ENCODE data around the gene PRPF19. TPM values are rescaled to one million over a fixed set of nuclear protein-coding genes. Genes with fewer than 3 reads are reported as not detected.

Gene PRPF19
- total and polyA plus RNA-seq, 3 experiments from 2014 or later, result 19.0 to 204 (median 201) TPM

GRCh38 chr11:60855726-60856633, 50.4 kb downstream of the PRPF19 start, which contains the start of gene PTGDR2:
PTGDR2 (minus strand) TSS chr11:60855950; CDS start chr11:60853722, 2,228 bp downstream.
- peak in 1 of 5 donors; percentile 40 for DNase-seq
- peaks cover 7% of the 10 kb centered on the region for H3K36me3 ChIP-seq (ENCODE audit: insufficient read depth, low read length)
- peaks cover 5 to 18% (median 5%) of the 10 kb centered on the region in 3 donors for H3K36me3 Mint-ChIP-seq
- no peaks in the 10 kb centered on the region for H3K9me3 ChIP-seq (ENCODE audit: low read length)
- H3K4me3 ChIP-seq (ENCODE audit: low read length), result no peak within 1 kb of the TSS
- H3K9me3 Mint-ChIP-seq, result no peaks in the 10 kb centered on the region
- no peak within 1 kb of the TSS for H3K27ac ChIP-seq (ENCODE audit: low read depth, low read length)
- peaks cover 14 to 36% (median 34%) of the 10 kb centered on the region in 3 donors for H3K4me1 Mint-ChIP-seq
- no peaks in the 10 kb centered on the region for H3K27me3 Mint-ChIP-seq
- no peaks in the 10 kb centered on the region for H3K27me3 ChIP-seq (ENCODE audit: insufficient read depth, low read length, poor library complexity, severe bottlenecking)
- H3K4me1 ChIP-seq (ENCODE audit: insufficient read depth, low read length), result peaks cover 9% of the 10 kb centered on the region
- H3K27ac Mint-ChIP-seq, result peak within 1 kb of the TSS in 5 of 8 donors; percentile 37 to 87 (median 77)
- ChIA-PET CTCF (interaction anchor here (1.0 to 2.2 kb wide), 3 partner anchors 10 to 32 kb away, joined by 6 to 8 read pairs (median 7); no protein-coding TSS in a partner anchor), POLR2A (no interaction called here)
- peak within 1 kb of the TSS; percentile 41 to 85 (median 65) for H3K4me3 Mint-ChIP-seq

GRCh38 chr11:60854847-60855725, 51.3 kb downstream of the PRPF19 start:
- Mint-ChIP-seq H3K27ac (peak overlapping the region in 4 of 8 donors; percentile 37 to 87 (median 75)), H3K27me3 (no peaks in the 10 kb centered on the region), H3K9me3 (no peaks in the 10 kb centered on the region), H3K36me3 (peaks cover 8 to 26% (median 10%) of the 10 kb centered on the region in 3 donors), H3K4me1 (peaks cover 14 to 36% (median 34%) of the 10 kb centered on the region in 3 donors), H3K4me3 (peak overlapping the region in 6 of 7 donors; percentile 41 to 85 (median 66))
- Histone ChIP-seq H3K4me3 (ENCODE audit: low read length) (no peak overlapping the region), H3K27ac (ENCODE audit: low read depth, low read length) (no peak overlapping the region), H3K27me3 (ENCODE audit: insufficient read depth, low read length, poor library complexity, severe bottlenecking) (no peaks in the 10 kb centered on the region), H3K36me3 (ENCODE audit: insufficient read depth, low read length) (peaks cover 12% of the 10 kb centered on the region), H3K9me3 (ENCODE audit: low read length) (no peaks in the 10 kb centered on the region), H3K4me1 (ENCODE audit: insufficient read depth, low read length) (peaks cover 9% of the 10 kb centered on the region)
- POLR2A ChIA-PET, result no interaction called here
- CTCF ChIA-PET, result interaction anchor here (1.7 to 2.2 kb wide), 2 partner anchors 24 to 32 kb away, joined by 7 to 8 read pairs; no protein-coding TSS in a partner anchor
- DNase-seq, result peak in 1 of 5 donors; percentile 13

- Histone ChIP-seq H3K4me1 (ENCODE audit: insufficient read depth, low read length) (peaks cover 9% of the 10 kb centered on the region), H3K4me3 (ENCODE audit: low read length) (no peak overlapping the region), H3K9me3 (ENCODE audit: low read length) (no peaks in the 10 kb centered on the region), H3K36me3 (ENCODE audit: insufficient read depth, low read length) (peaks cover 12% of the 10 kb centered on the region), H3K27me3 (ENCODE audit: insufficient read depth, low read length, poor library complexity, severe bottlenecking) (no peaks in the 10 kb centered on the region), H3K27ac (ENCODE audit: low read depth, low read length) (peak overlapping the region; percentile 38)
- DNase-seq, result peak in 1 of 5 donors; percentile 34
- Mint-ChIP-seq H3K9me3 (no peaks in the 10 kb centered on the region), H3K4me1 (peaks cover 14 to 35% (median 33%) of the 10 kb centered on the region in 3 donors), H3K27ac (peak overlapping the region in 1 of 8 donors; percentile 70), H3K27me3 (no peaks in the 10 kb centered on the region), H3K36me3 (peaks cover 8 to 33% (median 10%) of the 10 kb centered on the region in 3 donors), H3K4me3 (peak overlapping the region in 1 of 7 donors; percentile 85)
- POLR2A ChIA-PET, result no interaction called here
- CTCF ChIA-PET, result interaction anchor here (2.2 kb wide), 1 partner anchor 23 kb away, joined by 7 read pairs; no protein-coding TSS in a partner anchor
These were observed 52.1 kb downstream of the PRPF19 start for GRCh38 chr11:60854140-60854846.

- Histone ChIP-seq H3K9me3 (ENCODE audit: low read length) (no peaks in the 10 kb centered on the region), H3K4me1 (ENCODE audit: insufficient read depth, low read length) (peaks cover 1% of the 10 kb centered on the region), H3K36me3 (ENCODE audit: insufficient read depth, low read length) (peaks cover 12% of the 10 kb centered on the region), H3K27me3 (ENCODE audit: insufficient read depth, low read length, poor library complexity, severe bottlenecking) (no peaks in the 10 kb centered on the region), H3K27ac (ENCODE audit: low read depth, low read length) (peak overlapping the region; percentile 38), H3K4me3 (ENCODE audit: low read length) (no peak overlapping the region)
- ChIA-PET CTCF (interaction anchor here (1.3 to 2.2 kb wide), 2 partner anchors 22 to 34 kb away, joined by 4 to 7 read pairs; no protein-coding TSS in a partner anchor), POLR2A (no interaction called here)
- Mint-ChIP-seq H3K4me3 (no peak overlapping the region), H3K9me3 (no peaks in the 10 kb centered on the region), H3K36me3 (peaks cover 8 to 43% (median 14%) of the 10 kb centered on the region in 3 donors), H3K27ac (no peak overlapping the region), H3K27me3 (no peaks in the 10 kb centered on the region), H3K4me1 (peaks cover 5 to 25% (median 23%) of the 10 kb centered on the region in 3 donors)
- DNase-seq, result peak in 1 of 5 donors; percentile 39
These were observed 53.1 kb downstream of the PRPF19 start for GRCh38 chr11:60852982-60853950.

GRCh38 chr11:60852117-60852981, 54.0 kb downstream of the PRPF19 start:
- POLR2A ChIA-PET, result no interaction called here

More at GRCh38 chr11:60852117-60852981, 54.0 kb downstream of the PRPF19 start:
- no peak for DNase-seq
- Histone ChIP-seq H3K4me1 (ENCODE audit: insufficient read depth, low read length) (no peaks in the 10 kb centered on the region), H3K36me3 (ENCODE audit: insufficient read depth, low read length) (peaks cover 12% of the 10 kb centered on the region), H3K27ac (ENCODE audit: low read depth, low read length) (no peak overlapping the region), H3K9me3 (ENCODE audit: low read length) (no peaks in the 10 kb centered on the region), H3K27me3 (ENCODE audit: insufficient read depth, low read length, poor library complexity, severe bottlenecking) (no peaks in the 10 kb centered on the region), H3K4me3 (ENCODE audit: low read length) (no peak overlapping the region)
- CTCF ChIA-PET, result interaction anchor here (1.3 kb wide), 1 partner anchor 35 kb away, joined by 4 read pairs; no protein-coding TSS in a partner anchor
- Mint-ChIP-seq H3K27me3 (no peaks in the 10 kb centered on the region), H3K27ac (peak overlapping the region in 1 of 8 donors; percentile 74), H3K4me1 (peaks cover 2 to 16% (median 14%) of the 10 kb centered on the region in 3 donors), H3K4me3 (peak overlapping the region in 1 of 7 donors; percentile 13), H3K9me3 (no peaks in the 10 kb centered on the region), H3K36me3 (peaks cover 8 to 50% (median 15%) of the 10 kb centered on the region in 3 donors)
